ENCODE measurements around the gene ASB9.
"Not testable (repeated sequence)": the region's sequence is repeated elsewhere in the genome, so short reads cannot be mapped to it uniquely, and the experiment has no call there.

Gene ASB9, protein sequence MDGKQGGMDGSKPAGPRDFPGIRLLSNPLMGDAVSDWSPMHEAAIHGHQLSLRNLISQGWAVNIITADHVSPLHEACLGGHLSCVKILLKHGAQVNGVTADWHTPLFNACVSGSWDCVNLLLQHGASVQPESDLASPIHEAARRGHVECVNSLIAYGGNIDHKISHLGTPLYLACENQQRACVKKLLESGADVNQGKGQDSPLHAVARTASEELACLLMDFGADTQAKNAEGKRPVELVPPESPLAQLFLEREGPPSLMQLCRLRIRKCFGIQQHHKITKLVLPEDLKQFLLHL

GRCh38 chrX:15269618-15270521, at the start of gene ASB9:
ASB9 (minus strand) TSS chrX:15270083; CDS start chrX:15269874, 209 bp downstream.
- peak in 1 of 3 experiments; percentile 1 for DNase-seq (ENCODE audit: low read depth in 3 of 3)

GRCh38 chrX:15319075-15319474, 49.2 kb upstream of the ASB9 start:
- DNase-seq (ENCODE audit: low read depth in 3 of 3): no peak

DNA sequence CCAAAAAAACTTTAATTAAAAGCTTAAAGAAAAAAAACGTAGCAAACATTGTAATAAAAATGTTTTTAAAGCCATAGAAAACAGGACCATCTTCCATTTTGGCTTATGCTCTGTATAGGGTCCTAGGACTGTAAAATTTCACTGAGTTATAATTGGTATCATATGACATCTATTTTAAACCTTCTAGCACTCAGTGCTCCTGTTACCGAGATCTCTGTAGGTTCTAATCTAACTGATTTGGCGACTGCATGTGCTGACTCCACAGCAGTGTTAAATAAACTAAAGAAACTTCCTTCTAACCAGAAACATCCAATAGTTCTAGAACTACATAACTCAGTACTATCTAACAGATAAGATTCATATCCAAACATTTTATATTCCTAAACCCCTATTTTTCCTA, 45.6 kb upstream of the ASB9 start, which contains the start of gene ASB11:
ASB11 (minus strand) TSS at position 132 of the 400 bp plus-strand sequence; CDS start at position 97, 35 bp downstream.
- DNase-seq (ENCODE audit: low read depth in 3 of 3): no peak

DNA sequence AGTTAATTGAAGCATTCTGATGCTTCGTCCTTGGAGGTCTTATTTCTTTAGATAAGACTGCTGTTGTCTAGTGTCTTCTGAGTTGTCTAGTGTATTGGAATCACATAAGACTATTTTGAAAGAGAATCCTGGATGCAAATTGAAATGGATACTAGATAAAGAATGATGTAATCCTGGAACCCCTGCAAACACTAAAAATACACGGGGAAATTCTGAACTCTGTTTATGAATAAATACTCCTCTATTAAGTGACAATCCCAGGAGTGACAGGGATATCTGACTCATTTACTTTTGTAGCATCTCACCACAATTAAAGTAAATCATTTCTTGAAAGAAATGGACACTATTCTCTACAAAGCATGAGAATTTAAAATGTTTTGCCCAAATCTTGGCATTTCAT, 44.6 kb upstream of the ASB9 start:
- DNase-seq (ENCODE audit: low read depth in 3 of 3): no peak

DNA sequence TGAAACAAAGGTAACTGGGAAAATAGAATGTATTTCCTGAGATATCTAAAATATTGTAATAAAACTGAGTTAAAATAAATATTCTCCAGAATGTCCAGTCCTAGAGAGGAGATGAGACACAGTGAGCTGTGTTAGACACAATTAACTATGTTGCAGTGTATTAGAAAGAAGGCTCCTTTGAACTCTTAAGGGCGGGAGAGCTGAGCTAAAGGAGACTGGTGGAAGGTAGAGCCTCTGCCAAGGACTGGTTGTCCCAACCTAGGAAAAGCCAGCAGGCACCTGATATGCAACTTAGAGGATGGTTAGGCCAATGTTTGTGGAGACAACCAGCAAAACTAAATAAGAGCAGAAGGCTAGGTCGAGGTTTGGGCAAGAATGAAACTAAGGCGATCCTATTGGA, 41.2 kb upstream of the ASB9 start:
- DNase-seq (ENCODE audit: low read depth in 3 of 3): no peak

DNA sequence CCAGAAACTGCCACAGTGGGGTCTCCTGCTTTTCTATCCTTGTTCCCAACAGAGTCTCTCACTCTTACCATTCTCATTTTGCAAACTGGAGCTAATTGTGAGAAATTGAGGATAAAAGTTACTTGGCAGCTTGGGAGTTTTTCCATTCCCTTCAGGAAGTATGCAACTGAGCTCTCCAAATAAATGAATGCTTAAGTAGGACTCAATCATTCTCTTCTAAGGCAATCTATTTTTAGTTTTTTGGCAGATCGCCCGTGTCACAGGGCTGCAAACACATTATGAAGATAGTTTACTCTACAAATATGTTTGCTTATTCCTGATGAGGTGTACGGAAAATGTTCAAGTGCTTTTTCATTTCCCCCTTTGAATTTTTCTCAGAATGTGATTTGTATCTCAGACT, 40.2 kb upstream of the ASB9 start:
- no peak for DNase-seq (ENCODE audit: low read depth in 3 of 3)

- DNase-seq (ENCODE audit: low read depth in 3 of 3): not testable (repeated sequence)
Observed at GRCh38 chrX:15305899-15306298, 36.0 kb upstream of the ASB9 start.

DNA sequence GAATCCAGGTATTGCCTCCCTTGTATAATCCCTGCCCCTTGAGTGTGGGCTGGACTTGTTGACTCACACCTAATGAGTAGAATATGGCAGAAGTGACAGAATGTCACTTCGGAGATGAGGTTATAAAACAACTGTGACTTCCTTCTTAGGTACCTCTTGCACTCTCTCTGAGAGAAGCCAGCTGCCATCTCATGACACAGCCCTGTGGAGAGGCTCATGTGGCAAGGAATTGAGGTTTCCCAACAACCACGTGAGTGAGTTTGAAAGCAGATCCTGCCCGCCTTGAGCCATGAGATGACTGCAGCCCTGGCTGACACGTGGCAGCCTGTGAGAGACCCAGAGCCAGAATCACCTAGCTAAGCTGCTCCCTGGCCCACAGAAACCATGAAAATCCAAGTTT, 32.0 kb upstream of the ASB9 start:
- peak in 1 of 3 experiments; percentile 0 for DNase-seq (ENCODE audit: low read depth in 3 of 3)

- DNase-seq (ENCODE audit: low read depth in 3 of 3): no peak
Observed at GRCh38 chrX:15299941-15300851, 30.3 kb upstream of the ASB9 start.

GRCh38 chrX:15298780-15299179, 28.9 kb upstream of the ASB9 start:
- DNase-seq (ENCODE audit: low read depth in 3 of 3): no peak

DNA sequence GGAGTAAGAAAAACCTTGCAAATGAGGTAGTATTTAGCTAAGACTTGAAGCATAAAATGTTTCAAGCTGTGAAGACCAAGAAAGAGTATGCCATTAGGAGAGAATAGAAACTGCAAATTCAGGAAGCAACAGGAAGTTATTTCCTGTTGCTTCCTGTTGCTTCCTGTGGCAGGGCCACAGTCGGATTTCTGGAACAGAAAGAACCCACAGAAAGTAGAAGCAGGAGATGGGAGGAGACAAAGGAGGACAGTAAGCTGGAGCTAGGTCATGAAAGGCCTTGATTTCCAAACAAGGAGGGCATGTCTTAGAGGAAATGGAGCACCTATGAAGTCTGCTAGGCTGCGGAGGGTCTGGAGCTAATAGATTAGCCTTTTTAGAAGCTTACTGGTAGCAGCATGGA, 28.3 kb upstream of the ASB9 start:
- DNase-seq (ENCODE audit: low read depth in 3 of 3): no peak

- DNase-seq (ENCODE audit: low read depth in 3 of 3): no peak
Observed at GRCh38 chrX:15293451-15293850, 23.6 kb upstream of the ASB9 start.

- DNase-seq (ENCODE audit: low read depth in 3 of 3): no peak
Observed at GRCh38 chrX:15292861-15293260, 23.0 kb upstream of the ASB9 start.

GRCh38 chrX:15277604-15278003, 7.7 kb upstream of the ASB9 start:
- DNase-seq (ENCODE audit: low read depth in 3 of 3): no peak

- DNase-seq (ENCODE audit: low read depth in 3 of 3): no peak
Observed at GRCh38 chrX:15274946-15275345, 5.1 kb upstream of the ASB9 start.

- not testable (repeated sequence) for DNase-seq (ENCODE audit: low read depth in 3 of 3)
Observed at GRCh38 chrX:15273275-15273674, 3.4 kb upstream of the ASB9 start.

DNA sequence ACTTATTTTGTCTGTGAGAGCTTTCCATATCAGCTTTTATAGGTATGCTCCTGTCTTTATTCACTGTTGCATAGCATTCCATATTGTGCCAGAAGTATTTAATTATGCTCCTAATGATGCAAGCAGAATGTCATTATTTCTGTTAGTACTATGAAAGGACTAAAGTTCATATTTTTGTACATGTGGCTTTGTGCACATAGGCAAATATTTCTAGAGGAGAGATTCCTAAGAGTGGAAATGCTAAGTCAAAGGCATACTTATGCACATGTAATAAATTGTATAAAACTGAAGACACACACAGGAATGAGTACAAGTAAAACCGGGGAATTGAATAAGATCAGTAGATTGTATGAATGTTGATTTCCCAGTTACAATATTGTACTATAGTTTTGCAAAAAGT, 1.9 kb upstream of the ASB9 start:
- DNase-seq (ENCODE audit: low read depth in 3 of 3): no peak

DNA sequence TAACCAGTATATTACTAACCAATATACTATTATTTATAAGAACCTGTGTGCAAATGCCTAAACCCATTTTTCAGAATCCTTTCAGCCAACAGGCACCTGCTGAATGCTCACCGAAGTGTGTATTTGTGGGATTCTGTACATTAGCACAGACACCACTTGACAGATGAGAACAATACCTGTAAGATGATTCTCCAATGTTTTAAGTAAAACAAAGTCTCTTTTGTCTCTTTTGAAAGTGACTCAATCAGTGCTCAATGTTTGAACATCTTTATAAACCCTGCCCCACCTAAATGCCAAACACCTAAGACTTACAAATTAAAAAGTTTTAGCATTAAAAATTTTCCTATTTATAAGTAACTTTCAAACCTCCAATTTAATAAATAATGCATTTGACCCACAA, 763 bp downstream of the ASB9 start:
- no peak for DNase-seq (ENCODE audit: low read depth in 3 of 3)

DNA sequence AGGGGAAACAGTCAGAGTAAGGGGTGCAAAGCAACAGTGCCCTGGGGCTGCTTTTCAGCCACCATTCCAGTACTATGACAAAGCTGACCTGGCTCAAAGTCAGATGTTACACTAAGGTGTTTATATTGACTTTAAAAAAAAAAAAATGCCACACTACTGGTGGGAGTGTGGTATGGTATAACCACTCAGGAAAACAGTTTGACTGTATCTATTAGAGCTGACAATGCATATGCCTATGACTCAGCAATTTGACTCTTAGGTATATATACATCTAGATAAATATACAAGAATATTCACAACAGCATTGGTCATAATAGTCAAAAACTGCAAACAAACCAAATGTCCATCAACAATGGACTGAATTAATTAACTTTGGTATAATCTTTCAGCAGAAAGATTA, 15.0 kb downstream of the ASB9 start:
- no peak for DNase-seq (ENCODE audit: low read depth in 3 of 3)

GRCh38 chrX:15245896-15246295, 24.0 kb downstream of the ASB9 start:
- DNase-seq (ENCODE audit: low read depth in 3 of 3): no peak

- DNase-seq (ENCODE audit: low read depth in 3 of 3): no peak
Observed at GRCh38 chrX:15244421-15244820, 25.5 kb downstream of the ASB9 start.
